Smooth muscle cell of the brain vasculature (primary cell): ENCODE measurements around the gene LYST.
"Not testable (repeated sequence)": the region's sequence is repeated elsewhere in the genome, so short reads cannot be mapped to it uniquely, and the experiment has no call there.

Experiments
- DNase-seq: peaks from one replicate; pipeline ENCODE4 v3.0.0-alpha.2; 2012; ENCODE audit warnings: low read depth, low spot score

Gene LYST

GRCh38 chr1:235818632-235819136 lies 48.0 kb downstream of the LYST start:
- DNase-seq = no peak

GRCh38 chr1:235817101-235817728 lies 49.5 kb downstream of the LYST start:
- no peak for DNase-seq

DNA sequence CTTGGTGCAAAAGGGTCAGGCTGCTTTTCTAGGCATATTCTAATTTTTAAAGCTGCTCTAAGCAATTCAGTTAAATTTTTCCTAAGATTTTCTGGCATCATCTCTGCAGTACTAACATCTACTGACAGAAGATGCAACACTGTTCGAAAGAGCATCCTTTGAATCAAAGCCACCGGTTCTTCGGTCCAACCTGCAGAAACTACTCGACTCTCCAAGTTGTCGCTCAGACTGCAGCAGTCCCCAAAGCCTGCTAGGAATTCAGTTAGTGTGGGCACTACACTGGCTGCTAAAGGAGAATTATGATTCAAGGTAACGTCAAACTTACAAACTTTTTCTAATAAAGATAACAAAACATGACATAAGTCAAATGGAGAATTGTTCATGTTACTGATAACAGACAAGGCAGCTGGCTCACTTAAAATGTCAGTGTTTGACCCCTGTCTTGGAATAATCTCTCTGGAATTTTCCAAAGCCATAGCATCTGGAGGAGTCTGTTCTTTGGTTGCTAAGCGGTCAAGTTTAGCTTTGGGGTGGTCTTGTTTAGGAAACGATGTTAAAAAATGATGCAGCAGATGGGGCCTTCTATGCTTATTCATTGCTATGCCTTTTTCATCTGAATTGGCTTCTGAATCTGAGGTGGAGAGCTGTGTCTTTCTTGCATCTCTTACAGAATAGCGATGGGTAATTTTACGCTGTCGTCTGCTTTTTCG lies 56.9 kb downstream of the LYST start:
- DNase-seq = no peak

GRCh38 chr1:235808223-235808622 lies 58.5 kb downstream of the LYST start:
- no peak for DNase-seq

- no peak for DNase-seq
Measured at GRCh38 chr1:235806123-235806522, 60.6 kb downstream of the LYST start.

DNA sequence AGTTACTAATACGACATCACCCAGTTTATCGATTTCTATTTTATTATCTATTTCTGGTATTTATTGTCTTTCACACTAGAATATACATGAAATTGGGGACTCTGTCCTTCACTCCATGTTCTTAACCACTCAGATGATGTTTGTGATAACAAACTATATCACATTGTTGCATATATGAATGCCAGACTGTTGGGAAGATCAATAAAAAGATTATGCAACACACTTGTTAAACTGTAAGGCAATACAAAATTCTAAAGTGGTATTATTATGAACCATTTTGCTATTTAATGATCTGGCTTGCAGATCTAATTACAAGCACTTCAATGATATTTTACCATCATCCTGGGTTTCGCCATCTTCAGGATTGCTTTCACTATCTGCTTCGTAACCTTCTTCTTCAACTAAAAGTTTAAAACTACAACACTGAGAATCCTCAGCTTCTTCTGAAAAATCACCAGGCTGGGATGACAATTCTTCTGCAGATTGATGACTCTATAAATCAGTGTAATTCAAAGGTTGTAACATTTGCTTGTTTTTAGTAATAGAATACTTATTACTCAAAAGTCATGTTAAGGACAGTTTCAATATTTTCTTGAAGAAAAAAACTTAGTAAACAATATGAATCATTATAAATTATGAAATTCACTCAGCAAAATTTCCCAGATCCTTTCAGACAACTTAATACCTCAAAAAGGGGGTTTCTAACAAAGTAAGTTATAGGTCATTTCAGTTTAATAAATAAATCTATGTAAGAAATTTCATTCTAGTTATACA lies 63.9 kb downstream of the LYST start:
- DNase-seq = no peak

- DNase-seq = no peak
Measured at GRCh38 chr1:235799264-235799663, 67.4 kb downstream of the LYST start.

DNA sequence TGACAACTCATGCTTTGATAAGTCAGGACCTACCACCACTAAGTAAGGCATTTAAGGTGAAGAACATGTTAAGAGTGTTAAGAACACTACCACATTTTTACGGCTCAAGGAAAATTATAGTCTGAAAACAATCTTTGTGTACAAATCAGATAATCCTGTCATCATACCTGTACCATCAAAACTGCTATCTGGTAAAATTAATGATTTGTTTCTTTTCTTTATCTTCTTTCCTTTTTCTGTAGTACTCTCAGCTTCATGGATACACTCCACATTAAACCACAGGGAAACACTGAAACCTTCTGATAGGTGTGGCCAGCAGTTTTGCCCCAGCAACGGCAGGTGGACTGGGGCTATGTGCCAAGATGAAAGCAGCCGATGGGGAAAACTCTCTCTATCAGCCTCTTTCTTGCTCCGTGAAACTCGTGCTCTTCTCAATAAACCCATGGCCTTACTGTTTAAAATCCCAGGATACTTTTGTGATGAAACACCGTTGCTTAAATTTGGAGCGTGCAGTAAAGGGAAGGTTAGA lies 75.1 kb downstream of the LYST start:
- no peak for DNase-seq

DNA sequence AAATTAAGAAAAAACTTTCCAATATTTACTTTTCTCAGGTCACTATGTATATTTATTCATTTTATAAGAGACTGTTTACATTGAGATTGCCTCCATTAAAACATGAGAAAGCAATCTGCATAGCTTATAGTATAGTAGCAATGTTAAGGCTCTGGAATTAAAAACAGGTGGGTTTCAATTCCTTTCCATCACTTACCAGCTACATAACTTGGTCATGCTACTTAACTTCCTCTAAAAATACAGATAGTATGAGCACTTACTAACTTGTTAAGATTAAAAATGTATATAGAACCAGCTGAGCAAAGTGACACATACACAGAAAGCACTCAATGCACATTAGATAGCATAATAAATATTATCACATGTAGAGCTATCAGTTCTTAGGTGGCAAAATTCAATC lies 76.6 kb downstream of the LYST start:
- no peak for DNase-seq

DNA sequence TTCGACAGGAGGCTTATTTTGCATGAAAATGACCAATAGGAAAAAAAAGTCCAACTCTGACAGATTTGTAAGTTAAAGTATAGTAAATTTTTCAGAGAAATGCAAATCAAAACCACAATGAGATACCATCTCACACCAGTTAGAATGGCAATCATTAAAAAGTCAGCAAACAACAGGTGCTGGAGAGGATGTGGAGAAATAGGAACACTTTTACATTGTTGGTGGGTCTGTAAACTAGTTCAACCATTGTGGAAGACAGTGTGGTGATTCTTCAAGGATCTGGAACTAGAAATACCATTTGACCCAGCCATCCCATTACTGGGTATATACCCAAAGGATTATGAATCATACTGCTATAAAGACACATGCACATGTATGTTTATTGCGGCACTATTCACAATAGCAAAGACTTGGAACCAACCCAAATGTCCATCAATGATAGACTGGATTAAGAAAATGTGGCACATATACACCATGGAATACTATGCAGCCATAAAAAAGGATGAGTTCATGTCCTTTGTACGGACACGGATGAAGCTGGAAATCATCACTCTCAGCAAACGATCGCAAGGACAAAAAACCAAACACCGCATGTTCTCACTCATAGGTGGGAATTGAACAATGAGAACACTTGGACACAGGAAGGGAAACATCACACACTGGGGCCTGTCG lies 80.3 kb downstream of the LYST start:
- DNase-seq = not testable (repeated sequence)

- no peak for DNase-seq
Measured at GRCh38 chr1:235784950-235785349, 81.8 kb downstream of the LYST start.

- DNase-seq = peak; percentile 17
Measured at GRCh38 chr1:235783148-235783776, 83.4 kb downstream of the LYST start.

DNA sequence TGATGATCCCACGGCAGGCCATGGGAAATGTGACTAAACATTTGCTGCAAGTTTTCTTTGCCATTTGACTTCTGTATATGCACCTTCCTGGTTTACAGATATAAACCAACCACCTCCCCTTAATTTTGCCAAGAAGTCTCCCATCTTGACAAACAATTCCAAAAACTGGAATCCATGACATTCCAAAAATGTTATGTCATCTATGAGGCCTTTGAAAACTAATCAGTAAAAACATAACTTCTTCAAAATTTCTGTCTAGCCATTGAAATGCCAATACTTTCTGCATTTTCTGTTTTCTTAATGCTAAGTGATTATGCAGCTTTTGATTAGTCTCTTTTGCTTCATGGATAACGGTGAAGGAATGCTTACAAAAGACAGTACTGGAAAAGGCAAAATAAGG lies 84.1 kb downstream of the LYST start:
- DNase-seq = no peak

DNA sequence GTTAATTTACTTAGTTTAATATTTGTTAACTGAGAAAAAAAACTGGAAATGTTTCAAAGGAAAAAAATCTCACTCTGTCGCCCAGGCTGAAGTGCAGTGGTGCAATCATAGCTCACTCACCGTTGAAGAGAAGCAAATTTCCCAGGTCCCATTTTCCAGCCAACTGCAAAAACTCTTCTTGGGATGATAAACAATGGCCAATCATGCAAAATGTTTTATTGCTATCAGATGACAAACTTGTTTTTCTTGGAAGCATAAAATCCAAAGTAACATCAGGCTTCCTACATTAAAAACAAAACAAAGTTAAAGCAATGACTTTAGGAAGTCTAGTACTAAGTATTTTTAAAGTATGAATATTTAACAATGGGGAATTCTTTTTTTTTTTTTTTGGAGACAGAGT lies 84.9 kb downstream of the LYST start:
- no peak for DNase-seq

DNA sequence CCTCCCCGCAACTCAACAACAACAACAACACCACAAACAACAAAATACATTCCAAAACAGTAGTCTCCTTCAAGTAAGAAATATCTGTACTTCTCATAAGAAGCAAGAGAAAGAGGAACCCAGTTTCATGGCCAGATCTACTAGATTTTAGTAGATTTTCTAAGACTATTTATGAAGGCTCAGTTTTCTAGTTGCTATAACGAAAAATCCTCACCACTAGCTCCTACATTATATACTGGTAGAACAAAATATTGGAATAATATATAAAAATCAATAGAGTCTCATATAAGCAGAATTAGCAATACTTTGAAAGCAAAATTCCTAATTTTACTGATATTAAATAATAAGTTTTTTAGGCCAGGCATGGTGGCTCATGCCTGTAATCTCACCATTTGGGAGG lies 86.9 kb downstream of the LYST start:
- DNase-seq = no peak

DNA sequence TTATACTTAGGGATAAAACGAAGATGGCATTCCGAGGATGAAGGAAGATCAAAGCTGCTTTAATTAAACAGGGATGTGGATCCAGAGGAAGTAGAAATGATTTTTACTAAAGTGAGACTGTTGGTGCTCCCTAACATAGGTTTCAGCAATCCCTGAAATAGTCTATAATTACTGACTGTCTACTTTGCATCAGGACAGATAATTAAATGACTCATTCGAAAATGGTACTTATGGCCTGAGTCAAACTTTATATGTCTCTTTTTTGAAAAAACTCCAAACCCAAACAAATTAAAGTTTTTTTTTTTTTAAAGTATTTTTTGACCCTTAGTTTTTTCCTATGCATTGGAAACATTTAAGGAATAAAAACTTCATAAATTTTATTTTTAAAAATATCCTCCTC lies 90.3 kb downstream of the LYST start:
- DNase-seq = no peak

GRCh38 chr1:235775246-235775860 lies 91.4 kb downstream of the LYST start:
- DNase-seq = no peak

- no peak for DNase-seq
Measured at GRCh38 chr1:235767795-235768194, 98.9 kb downstream of the LYST start.

DNA sequence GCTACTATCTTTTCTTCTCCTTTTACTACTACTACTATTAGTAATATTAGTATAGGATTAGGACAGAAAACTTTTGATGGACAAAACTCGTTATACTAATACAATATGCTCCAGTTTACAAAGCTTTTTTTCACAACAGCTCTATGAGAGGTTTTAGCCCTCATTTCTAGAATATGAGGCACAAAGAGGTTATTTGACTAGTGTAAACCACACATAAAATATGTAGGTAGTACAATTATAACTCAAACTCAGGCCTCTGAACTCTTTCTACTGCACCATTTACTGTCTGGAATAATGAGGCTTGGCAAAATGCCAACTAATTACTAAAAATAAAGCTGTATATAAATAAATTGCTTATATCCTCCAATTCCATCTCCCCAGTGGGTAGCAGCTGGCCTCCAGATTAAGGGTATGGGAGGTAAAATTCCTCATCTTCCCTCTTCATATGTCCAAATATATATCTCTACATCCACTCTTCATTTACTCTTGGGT lies 99.9 kb downstream of the LYST start:
- DNase-seq = no peak

GRCh38 chr1:235763962-235764361 lies 102.7 kb downstream of the LYST start:
- DNase-seq = no peak

- no peak for DNase-seq
Measured at GRCh38 chr1:235759336-235759735, 107.4 kb downstream of the LYST start.
